MM.1S (cell line): ENCODE results near the gene FLNC.

Source experiments
- EZH2 ChIP-seq: fragments of 300-600 bp; sonication (generic); optimal IDR thresholded peaks from 2 replicates; pipeline ENCODE3; 2017; ENCODE audit warnings: low read depth, mild to moderate bottlenecking, antibody characterized with exemption, low read length, mixed read lengths
- EZH2phosphoT487 ChIP-seq: fragments of 300-600 bp; sonication (generic); IDR thresholded peaks from 2 replicates; pipeline ENCODE4 v1.6.1; 2018; ENCODE audit warnings: antibody characterized with exemption, low read length
- TF ChIP-seq, protein P1 (sequence below): fragments of 300-600 bp; sonication (generic); IDR thresholded peaks from 2 replicates; pipeline ENCODE4 v1.5.1; 2016; ENCODE audit warnings: antibody characterized with exemption, low read length, mixed read lengths

GRCh38 chr7:128876586-128876977, 46.4 kb downstream of the FLNC start:
- TF ChIP-seq EZH2 (no peak), EZH2phosphoT487 (no peak)
- TF ChIP-seq, protein P1, sequence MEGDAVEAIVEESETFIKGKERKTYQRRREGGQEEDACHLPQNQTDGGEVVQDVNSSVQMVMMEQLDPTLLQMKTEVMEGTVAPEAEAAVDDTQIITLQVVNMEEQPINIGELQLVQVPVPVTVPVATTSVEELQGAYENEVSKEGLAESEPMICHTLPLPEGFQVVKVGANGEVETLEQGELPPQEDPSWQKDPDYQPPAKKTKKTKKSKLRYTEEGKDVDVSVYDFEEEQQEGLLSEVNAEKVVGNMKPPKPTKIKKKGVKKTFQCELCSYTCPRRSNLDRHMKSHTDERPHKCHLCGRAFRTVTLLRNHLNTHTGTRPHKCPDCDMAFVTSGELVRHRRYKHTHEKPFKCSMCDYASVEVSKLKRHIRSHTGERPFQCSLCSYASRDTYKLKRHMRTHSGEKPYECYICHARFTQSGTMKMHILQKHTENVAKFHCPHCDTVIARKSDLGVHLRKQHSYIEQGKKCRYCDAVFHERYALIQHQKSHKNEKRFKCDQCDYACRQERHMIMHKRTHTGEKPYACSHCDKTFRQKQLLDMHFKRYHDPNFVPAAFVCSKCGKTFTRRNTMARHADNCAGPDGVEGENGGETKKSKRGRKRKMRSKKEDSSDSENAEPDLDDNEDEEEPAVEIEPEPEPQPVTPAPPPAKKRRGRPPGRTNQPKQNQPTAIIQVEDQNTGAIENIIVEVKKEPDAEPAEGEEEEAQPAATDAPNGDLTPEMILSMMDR: no peak
